ENCODE data around the gene NIF3L1. TPM values are rescaled to one million over a fixed set of nuclear protein-coding genes. Genes with fewer than 3 reads are reported as not detected.

The NIF3L1 gene
- total and polyA plus RNA-seq, 2 of the 13 experiments (the other 11 are each of a cell fraction or from before 2014, with no cell fraction given), result 67.9 to 75.2 TPM

- TF ChIP-seq, protein P1, sequence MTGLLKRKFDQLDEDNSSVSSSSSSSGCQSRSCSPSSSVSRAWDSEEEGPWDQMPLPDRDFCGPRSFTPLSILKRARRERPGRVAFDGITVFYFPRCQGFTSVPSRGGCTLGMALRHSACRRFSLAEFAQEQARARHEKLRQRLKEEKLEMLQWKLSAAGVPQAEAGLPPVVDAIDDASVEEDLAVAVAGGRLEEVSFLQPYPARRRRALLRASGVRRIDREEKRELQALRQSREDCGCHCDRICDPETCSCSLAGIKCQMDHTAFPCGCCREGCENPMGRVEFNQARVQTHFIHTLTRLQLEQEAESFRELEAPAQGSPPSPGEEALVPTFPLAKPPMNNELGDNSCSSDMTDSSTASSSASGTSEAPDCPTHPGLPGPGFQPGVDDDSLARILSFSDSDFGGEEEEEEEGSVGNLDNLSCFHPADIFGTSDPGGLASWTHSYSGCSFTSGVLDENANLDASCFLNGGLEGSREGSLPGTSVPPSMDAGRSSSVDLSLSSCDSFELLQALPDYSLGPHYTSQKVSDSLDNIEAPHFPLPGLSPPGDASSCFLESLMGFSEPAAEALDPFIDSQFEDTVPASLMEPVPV (CRISPR knock-in tag; IDR thresholded peaks at IDR 0.05), result peak; percentile 98
- TF ChIP-seq, protein P2, sequence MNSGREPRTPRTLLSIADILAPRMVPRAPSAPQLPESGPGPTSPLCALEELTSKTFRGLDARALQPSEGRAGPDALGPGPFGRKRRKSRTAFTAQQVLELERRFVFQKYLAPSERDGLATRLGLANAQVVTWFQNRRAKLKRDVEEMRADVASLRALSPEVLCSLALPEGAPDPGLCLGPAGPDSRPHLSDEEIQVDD (CRISPR knock-in tag; IDR thresholded peaks at IDR 0.05; ENCODE audit: borderline replicate concordance), result peak; percentile 90; the same call in 1 of the 2 replicates
- peak; percentile 98 for TF ChIP-seq ARNT2 (CRISPR knock-in tag; IDR thresholded peaks at IDR 0.05; ENCODE audit: low read depth)
- TF ChIP-seq ZNF44 (CRISPR knock-in tag; IDR thresholded peaks at IDR 0.05), result peak; percentile 70; the same call in 1 of the 2 replicates
- no peak for TF ChIP-seq PCBP2 (optimal IDR thresholded peaks at IDR 0.05; ENCODE audit: low read depth, low read length, poor library complexity, severe bottlenecking)
- TF ChIP-seq, protein P3, sequence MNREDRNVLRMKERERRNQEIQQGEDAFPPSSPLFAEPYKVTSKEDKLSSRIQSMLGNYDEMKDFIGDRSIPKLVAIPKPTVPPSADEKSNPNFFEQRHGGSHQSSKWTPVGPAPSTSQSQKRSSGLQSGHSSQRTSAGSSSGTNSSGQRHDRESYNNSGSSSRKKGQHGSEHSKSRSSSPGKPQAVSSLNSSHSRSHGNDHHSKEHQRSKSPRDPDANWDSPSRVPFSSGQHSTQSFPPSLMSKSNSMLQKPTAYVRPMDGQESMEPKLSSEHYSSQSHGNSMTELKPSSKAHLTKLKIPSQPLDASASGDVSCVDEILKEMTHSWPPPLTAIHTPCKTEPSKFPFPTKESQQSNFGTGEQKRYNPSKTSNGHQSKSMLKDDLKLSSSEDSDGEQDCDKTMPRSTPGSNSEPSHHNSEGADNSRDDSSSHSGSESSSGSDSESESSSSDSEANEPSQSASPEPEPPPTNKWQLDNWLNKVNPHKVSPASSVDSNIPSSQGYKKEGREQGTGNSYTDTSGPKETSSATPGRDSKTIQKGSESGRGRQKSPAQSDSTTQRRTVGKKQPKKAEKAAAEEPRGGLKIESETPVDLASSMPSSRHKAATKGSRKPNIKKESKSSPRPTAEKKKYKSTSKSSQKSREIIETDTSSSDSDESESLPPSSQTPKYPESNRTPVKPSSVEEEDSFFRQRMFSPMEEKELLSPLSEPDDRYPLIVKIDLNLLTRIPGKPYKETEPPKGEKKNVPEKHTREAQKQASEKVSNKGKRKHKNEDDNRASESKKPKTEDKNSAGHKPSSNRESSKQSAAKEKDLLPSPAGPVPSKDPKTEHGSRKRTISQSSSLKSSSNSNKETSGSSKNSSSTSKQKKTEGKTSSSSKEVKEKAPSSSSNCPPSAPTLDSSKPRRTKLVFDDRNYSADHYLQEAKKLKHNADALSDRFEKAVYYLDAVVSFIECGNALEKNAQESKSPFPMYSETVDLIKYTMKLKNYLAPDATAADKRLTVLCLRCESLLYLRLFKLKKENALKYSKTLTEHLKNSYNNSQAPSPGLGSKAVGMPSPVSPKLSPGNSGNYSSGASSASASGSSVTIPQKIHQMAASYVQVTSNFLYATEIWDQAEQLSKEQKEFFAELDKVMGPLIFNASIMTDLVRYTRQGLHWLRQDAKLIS (CRISPR knock-in tag; IDR thresholded peaks at IDR 0.05), result peak; percentile 82
- TF ChIP-seq ZNF576 (CRISPR knock-in tag; IDR thresholded peaks at IDR 0.05), result peak; percentile 89
- no peak for TF ChIP-seq ZNF619 (CRISPR knock-in tag; IDR thresholded peaks at IDR 0.05)
- TF ChIP-seq NFIC (IDR thresholded peaks at IDR 0.05; ENCODE audit: low read length), result no peak
- TF ChIP-seq XBP1 (CRISPR knock-in tag; IDR thresholded peaks at IDR 0.05), result peak; percentile 92; the same call in 1 of the 2 replicates
- peak; percentile 100 for TF ChIP-seq YEATS4 (CRISPR knock-in tag; IDR thresholded peaks at IDR 0.05; ENCODE audit: borderline replicate concordance)
- TF ChIP-seq YY1 (IDR thresholded peaks at IDR 0.05; ENCODE audit: insufficient read depth, insufficient replicate concordance, low read depth, low read length), result peak; percentile 99
- TF ChIP-seq CBFB (CRISPR knock-in tag; IDR thresholded peaks at IDR 0.05), result peak; percentile 86
- peak; percentile 82; the same call in 1 of the 2 replicates for TF ChIP-seq RNF219 (CRISPR knock-in tag; IDR thresholded peaks at IDR 0.05)
- peak; percentile 97 for TF ChIP-seq HNF1B (CRISPR knock-in tag; IDR thresholded peaks at IDR 0.05)
- peak; percentile 93; the same call in 1 of the 2 replicates for TF ChIP-seq ZNF234 (CRISPR knock-in tag; conservative IDR thresholded peaks at IDR 0.05)
These were observed 24.8 kb upstream of the NIF3L1 start, which contains the start of gene CLK1 (continued) for GRCh38 chr2:200864176-200865034.
